Right atrium auricular region (tissue), 2 donors: Measurements from ENCODE around the gene NCDN. TPM values are rescaled to one million over a fixed set of nuclear protein-coding genes. Genes with fewer than 3 reads are reported as not detected.

Source experiments
- DNase-seq: peaks from one replicate; pipeline ENCODE4 v3.0.0-alpha.2; 2019; ENCODE audit warnings: low spot score
- H3K27ac ChIP-seq, 2 donors: fragments of 200-600 bp; sonication (generic); 1 replicate in 1 of 2; 2 replicates in 1 of 2; pipeline ENCODE4 v1.5.1; 2016 to 2019
- H3K27me3 ChIP-seq, 2 donors: fragments of 200-600 bp; sonication (generic); one replicate each; pipeline versions ENCODE4 v1.5.1 to v1.6.0; 2017 to 2019
- H3K36me3 ChIP-seq: fragments of 200-600 bp; sonication (generic); one replicate; pipeline ENCODE4 v1.5.1; 2016
- H3K4me1 ChIP-seq, 2 donors: fragments of 200-600 bp; sonication (generic); one replicate each; pipeline versions ENCODE4 v1.5.1 to v1.6.0; 2017 to 2019
- H3K4me3 ChIP-seq, 2 donors: fragments of 200-600 bp; sonication (generic); 1 replicate in 1 of 2; 2 replicates in 1 of 2; pipeline ENCODE4 v1.5.1; 2017 to 2019; ENCODE audit warnings: mild to moderate bottlenecking in 1 of 2, moderate library complexity in 1 of 2
- H3K9me3 ChIP-seq, 2 donors: fragments of 200-600 bp; sonication (generic); one replicate each; pipeline ENCODE4 v1.5.1; 2019
- CTCF ChIP-seq, 2 donors: fragments of 200-600 bp; sonication (generic); IDR thresholded peaks; one replicate each; pipeline ENCODE4 v1.5.1; 2019; ENCODE audit warnings: antibody characterized with exemption in 2 of 2
- total RNA-seq, 2 donors: library from RNA; depleted of rRNA; stranded (reverse); fragments of >200 nt; gene quantifications; one replicate each; pipeline ENCODE4 v1.1.0, GENCODE V29; 2016

NCDN gene
- total RNA-seq, 2 donors from 2014 or later = 30.6 to 33.7 TPM

GRCh38 chr1:35587736-35588135, 30.1 kb downstream of the NCDN start:
- no peak overlapping the region for H3K4me3 ChIP-seq
- no peak for TF ChIP-seq CTCF (IDR thresholded peaks at IDR 0.05)
- no peak for DNase-seq

GRCh38 chr1:35588197-35588910, 30.8 kb downstream of the NCDN start:
- no peak overlapping the region for H3K27ac ChIP-seq
- no peaks in the 10 kb centered on the region for H3K36me3 ChIP-seq
- no peak for TF ChIP-seq CTCF (IDR thresholded peaks at IDR 0.05)
- H3K4me3 ChIP-seq = no peak overlapping the region
- no peak for DNase-seq
- H3K9me3 ChIP-seq = no peaks in the 10 kb centered on the region
- no peaks in the 10 kb centered on the region for H3K27me3 ChIP-seq
- H3K4me1 ChIP-seq = no peaks in the 10 kb centered on the region

More at GRCh38 chr1:35587736-35588135, 30.1 kb downstream of the NCDN start:
- no peaks in the 10 kb centered on the region for H3K4me1 ChIP-seq
- no peaks in the 10 kb centered on the region for H3K9me3 ChIP-seq
- no peaks in the 10 kb centered on the region for H3K36me3 ChIP-seq
- no peak overlapping the region for H3K27ac ChIP-seq
- no peaks in the 10 kb centered on the region for H3K27me3 ChIP-seq

GRCh38 chr1:35589516-35590427, 32.2 kb downstream of the NCDN start:
- no peaks in the 10 kb centered on the region for H3K9me3 ChIP-seq
- H3K27me3 ChIP-seq = no peaks in the 10 kb centered on the region
- TF ChIP-seq CTCF (IDR thresholded peaks at IDR 0.05) = no peak
- H3K27ac ChIP-seq = no peak overlapping the region
- H3K4me1 ChIP-seq = no peaks in the 10 kb centered on the region
- peak; percentile 1 for DNase-seq
- H3K36me3 ChIP-seq = no peaks in the 10 kb centered on the region
- H3K4me3 ChIP-seq = no peak overlapping the region

GRCh38 chr1:35590476-35591040, 33.0 kb downstream of the NCDN start:
- no peaks in the 10 kb centered on the region for H3K9me3 ChIP-seq
- H3K27me3 ChIP-seq = no peaks in the 10 kb centered on the region
- H3K27ac ChIP-seq = no peak overlapping the region
- H3K4me1 ChIP-seq = no peaks in the 10 kb centered on the region
- H3K36me3 ChIP-seq = no peaks in the 10 kb centered on the region
- H3K4me3 ChIP-seq = no peak overlapping the region
- TF ChIP-seq CTCF (IDR thresholded peaks at IDR 0.05) = no peak
- DNase-seq = no peak

GRCh38 chr1:35591211-35591610, 33.6 kb downstream of the NCDN start:
- DNase-seq = peak; percentile 34
- H3K27ac ChIP-seq = no peak overlapping the region
- TF ChIP-seq CTCF (IDR thresholded peaks at IDR 0.05) = no peak
- no peaks in the 10 kb centered on the region for H3K9me3 ChIP-seq
- no peaks in the 10 kb centered on the region for H3K4me1 ChIP-seq
- no peaks in the 10 kb centered on the region for H3K36me3 ChIP-seq
- H3K4me3 ChIP-seq = no peak overlapping the region
- H3K27me3 ChIP-seq = no peaks in the 10 kb centered on the region
